SK-N-SH treated with all-trans-retinoic acid at 6 μM for 48 hours (cell line): Measurements from ENCODE around the gene KIF12.

Experiments
- CREB5 ChIP-seq: fragments of 250-450 bp; sonication (Bioruptor Pico); IDR thresholded peaks from 2 replicates; pipeline ENCODE4 v1.5.1; 2020; ENCODE audit warnings: low read depth, mild to moderate bottlenecking, moderate library complexity
- CSRNP3 ChIP-seq: fragments of 250-450 bp; sonication (Bioruptor Pico); IDR thresholded peaks from 2 replicates; pipeline ENCODE4 v1.5.1; 2021; ENCODE audit warnings: mild to moderate bottlenecking, moderate library complexity
- RARB ChIP-seq: fragments of 250-450 bp; sonication (Bioruptor Pico); IDR thresholded peaks from 2 replicates; pipeline ENCODE4 v1.8.0; 2021; ENCODE audit warnings: mild to moderate bottlenecking, moderate library complexity
- SNAI2 ChIP-seq: fragments of 250-450 bp; sonication (Bioruptor Pico); IDR thresholded peaks from 2 replicates; pipeline ENCODE4 v1.5.0; 2020; ENCODE audit warnings: mild to moderate bottlenecking, moderate library complexity
- ZC3H10 ChIP-seq: fragments of 250-450 bp; sonication (Bioruptor Pico); IDR thresholded peaks from 2 replicates; pipeline ENCODE4 v1.5.1; 2021; ENCODE audit warnings: mild to moderate bottlenecking, moderate library complexity
- ZFP3 ChIP-seq: fragments of 250-450 bp; sonication (Bioruptor Pico); IDR thresholded peaks from 2 replicates; pipeline ENCODE4 v1.5.0; 2020; ENCODE audit warnings: mild to moderate bottlenecking, moderate library complexity
- ZFP30 ChIP-seq: fragments of 450-650 bp; formaldehyde crosslinking; IDR thresholded peaks from 2 replicates; pipeline ENCODE4 v1.5.0; 2022; ENCODE audit warnings: mild to moderate bottlenecking, moderate library complexity
- ZNF565 ChIP-seq: fragments of 450-650 bp; formaldehyde crosslinking; conservative IDR thresholded peaks from 2 replicates; pipeline ENCODE4 v1.5.0; 2020; ENCODE audit warnings: low read depth, mild to moderate bottlenecking, moderate library complexity
- TF ChIP-seq, protein P1 (sequence below): fragments of 250-450 bp; sonication (Bioruptor Pico); IDR thresholded peaks from 2 replicates; pipeline ENCODE4 v1.8.0; 2020; ENCODE audit warnings: mild to moderate bottlenecking, moderate library complexity, borderline replicate concordance
- TF ChIP-seq, protein P2 (sequence below): fragments of 250-450 bp; sonication (Bioruptor Pico); IDR thresholded peaks from 2 replicates; pipeline ENCODE4 v1.8.0; 2021; ENCODE audit warnings: low read depth, mild to moderate bottlenecking, moderate library complexity, borderline replicate concordance

GRCh38 chr9:114051706-114052105 lies 47.4 kb downstream of the KIF12 start:
- TF ChIP-seq, protein P1, sequence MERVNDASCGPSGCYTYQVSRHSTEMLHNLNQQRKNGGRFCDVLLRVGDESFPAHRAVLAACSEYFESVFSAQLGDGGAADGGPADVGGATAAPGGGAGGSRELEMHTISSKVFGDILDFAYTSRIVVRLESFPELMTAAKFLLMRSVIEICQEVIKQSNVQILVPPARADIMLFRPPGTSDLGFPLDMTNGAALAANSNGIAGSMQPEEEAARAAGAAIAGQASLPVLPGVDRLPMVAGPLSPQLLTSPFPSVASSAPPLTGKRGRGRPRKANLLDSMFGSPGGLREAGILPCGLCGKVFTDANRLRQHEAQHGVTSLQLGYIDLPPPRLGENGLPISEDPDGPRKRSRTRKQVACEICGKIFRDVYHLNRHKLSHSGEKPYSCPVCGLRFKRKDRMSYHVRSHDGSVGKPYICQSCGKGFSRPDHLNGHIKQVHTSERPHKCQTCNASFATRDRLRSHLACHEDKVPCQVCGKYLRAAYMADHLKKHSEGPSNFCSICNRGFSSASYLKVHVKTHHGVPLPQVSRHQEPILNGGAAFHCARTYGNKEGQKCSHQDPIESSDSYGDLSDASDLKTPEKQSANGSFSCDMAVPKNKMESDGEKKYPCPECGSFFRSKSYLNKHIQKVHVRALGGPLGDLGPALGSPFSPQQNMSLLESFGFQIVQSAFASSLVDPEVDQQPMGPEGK = no peak
- TF ChIP-seq ZFP3 (CRISPR knock-in tag) (no peak), ZNF565 (CRISPR knock-in tag) (no peak), CREB5 (CRISPR knock-in tag) (no peak), SNAI2 (CRISPR knock-in tag) (no peak), ZFP30 (no peak), RARB (CRISPR knock-in tag) (no peak), ZC3H10 (CRISPR knock-in tag) (no peak), CSRNP3 (CRISPR knock-in tag) (no peak)
- TF ChIP-seq, protein P2, sequence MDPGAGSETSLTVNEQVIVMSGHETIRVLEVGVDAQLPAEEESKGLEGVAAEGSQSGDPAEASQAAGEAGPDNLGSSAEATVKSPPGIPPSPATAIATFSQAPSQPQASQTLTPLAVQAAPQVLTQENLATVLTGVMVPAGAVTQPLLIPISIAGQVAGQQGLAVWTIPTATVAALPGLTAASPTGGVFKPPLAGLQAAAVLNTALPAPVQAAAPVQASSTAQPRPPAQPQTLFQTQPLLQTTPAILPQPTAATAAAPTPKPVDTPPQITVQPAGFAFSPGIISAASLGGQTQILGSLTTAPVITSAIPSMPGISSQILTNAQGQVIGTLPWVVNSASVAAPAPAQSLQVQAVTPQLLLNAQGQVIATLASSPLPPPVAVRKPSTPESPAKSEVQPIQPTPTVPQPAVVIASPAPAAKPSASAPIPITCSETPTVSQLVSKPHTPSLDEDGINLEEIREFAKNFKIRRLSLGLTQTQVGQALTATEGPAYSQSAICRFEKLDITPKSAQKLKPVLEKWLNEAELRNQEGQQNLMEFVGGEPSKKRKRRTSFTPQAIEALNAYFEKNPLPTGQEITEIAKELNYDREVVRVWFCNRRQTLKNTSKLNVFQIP = no peak
